ENCODE data around the gene PPFIA1.

Gene PPFIA1

GRCh38 chr11:70414341-70415100 lies 144.0 kb downstream of the PPFIA1 start:
- DNase-seq (ENCODE audit: low read depth) = no peak

DNA sequence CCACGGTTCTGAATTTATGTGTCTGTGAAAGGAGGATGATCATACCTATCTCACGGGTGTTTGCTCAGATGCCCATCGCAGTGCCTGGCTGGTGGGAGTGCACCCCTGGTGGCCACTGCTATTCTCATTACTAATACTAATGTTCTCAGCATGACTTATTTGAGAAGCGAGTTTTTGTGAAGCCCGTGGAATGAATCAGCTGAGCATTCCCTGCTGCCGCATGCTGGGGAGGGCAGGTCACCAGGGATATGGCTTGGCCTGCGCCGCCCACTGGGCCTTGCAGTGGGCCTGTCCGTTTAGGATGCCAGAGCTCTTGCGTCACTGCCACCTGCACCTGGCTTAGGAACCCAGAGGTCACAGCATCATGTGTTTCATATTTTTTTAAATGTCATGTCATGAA lies 144.7 kb downstream of the PPFIA1 start:
- no peak for DNase-seq (ENCODE audit: low read depth)

GRCh38 chr11:70415642-70416395 lies 145.3 kb downstream of the PPFIA1 start:
- DNase-seq (ENCODE audit: low read depth) = no peak

GRCh38 chr11:70416881-70417280 lies 146.4 kb downstream of the PPFIA1 start:
- no peak for DNase-seq (ENCODE audit: low read depth)

- DNase-seq (ENCODE audit: low read depth) = no peak
Observed at GRCh38 chr11:70418130-70418529, 147.6 kb downstream of the PPFIA1 start.

DNA sequence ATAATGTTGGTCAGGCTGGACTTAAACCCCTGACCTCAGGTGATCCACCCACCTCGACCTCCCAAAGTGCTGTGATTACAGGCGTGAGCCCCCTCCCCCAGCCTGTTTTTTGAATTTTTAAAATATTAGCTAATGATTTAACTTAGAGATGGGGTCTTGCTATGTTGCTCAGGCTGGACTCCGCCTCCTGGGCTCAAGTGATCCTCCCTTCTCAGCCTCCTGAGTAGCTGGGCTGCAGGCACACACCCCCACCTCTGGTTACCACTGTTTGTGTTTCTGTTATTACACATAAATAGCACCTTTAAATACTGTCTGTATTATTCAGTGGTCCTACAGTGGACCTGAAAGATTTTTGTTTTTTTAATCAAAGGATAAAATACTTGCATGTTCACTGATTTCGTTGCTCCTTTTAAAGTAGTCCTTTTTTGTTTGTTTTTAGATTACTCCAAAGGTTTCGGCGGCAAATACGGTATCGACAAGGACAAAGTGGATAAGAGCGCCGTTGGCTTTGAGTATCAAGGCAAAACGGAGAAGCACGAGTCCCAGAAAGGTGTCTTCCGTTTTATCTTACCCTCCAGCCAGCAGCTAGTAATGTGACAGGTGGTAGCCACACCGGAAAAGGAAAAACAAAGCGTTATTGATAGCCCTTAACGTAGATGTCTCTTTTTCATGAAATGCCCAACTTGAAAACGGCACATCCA lies 149.0 kb downstream of the PPFIA1 start:
- DNase-seq (ENCODE audit: low read depth) = no peak

- no peak for DNase-seq (ENCODE audit: low read depth)
Observed at GRCh38 chr11:70420008-70420464, 149.5 kb downstream of the PPFIA1 start.

DNA sequence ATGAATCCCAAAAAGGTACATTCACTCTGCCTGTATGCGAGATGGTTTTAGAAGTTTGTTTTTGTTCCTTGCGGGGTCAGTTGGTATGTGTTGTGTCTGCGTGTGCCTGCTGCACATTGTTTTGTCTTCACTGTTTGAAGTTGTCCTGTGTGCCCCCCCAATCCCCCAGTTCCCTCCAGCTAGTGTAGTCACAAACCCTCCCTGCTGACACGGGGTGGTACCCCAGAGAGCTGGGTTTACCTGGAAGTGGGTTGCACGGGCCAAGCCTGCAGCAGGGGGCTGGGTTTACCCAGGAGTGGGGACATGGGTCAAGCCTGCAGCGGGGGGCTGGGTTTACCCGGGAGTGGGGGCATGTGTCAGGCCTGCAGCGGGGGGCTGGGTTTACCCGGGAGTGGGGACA lies 150.0 kb downstream of the PPFIA1 start:
- no peak for DNase-seq (ENCODE audit: low read depth)

DNA sequence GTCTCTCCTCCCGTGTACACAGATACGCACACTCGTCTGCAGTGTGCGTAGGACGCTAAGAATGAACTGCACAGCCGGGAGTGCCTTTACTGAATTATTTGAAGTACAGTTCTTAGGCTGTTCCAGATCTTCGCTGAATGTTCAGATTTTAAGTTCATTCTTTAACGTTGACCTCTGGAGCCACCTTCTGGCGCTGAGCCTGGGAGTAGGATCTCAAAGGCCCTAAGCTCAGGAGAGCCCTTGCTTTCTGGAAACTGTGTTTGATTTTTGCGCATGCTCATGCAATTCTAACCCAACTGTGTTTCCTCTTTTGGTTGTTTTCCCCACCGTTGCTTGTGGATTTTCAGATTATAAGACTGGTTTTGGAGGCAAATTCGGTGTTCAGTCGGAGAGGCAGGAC lies 150.6 kb downstream of the PPFIA1 start:
- no peak for DNase-seq (ENCODE audit: low read depth)

DNA sequence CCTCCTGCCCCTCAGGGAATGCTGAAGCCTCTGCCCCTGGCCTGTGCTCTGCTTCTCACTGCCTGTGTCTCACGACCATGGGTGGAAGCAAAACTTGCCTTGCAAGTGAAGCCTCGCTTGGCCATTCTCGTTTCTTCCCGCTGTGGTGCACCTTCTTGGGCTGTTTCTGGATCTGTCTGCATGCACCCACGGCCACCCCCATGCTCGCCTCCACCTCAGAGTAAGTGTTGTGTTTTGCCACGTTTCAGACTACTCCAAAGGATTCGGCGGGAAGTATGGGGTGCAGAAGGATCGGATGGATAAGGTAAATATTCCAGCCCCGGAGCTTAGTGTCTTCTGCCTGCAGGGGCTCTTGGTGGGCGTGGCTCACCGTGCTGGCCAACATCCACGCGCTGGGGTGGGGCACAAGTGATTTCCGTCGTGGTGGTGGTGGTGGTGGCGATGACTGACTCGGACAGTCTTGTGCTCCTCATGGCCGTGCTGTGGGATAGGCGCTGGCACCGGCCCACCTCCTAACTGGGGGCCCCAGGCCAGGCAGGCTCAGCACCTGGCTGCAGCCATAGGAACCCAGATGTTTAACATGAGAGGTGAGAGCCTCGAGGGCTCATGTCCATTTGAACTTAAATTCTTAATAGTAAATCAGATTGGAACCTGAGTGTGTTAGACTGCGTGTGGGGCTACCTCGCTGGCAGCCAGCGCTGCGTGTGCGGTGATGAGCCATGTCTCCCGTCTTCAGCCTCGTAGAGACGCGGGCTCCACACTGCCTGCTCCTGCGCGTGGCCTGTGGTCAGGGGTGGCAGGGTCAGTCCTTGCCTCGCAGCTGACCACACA lies 152.4 kb downstream of the PPFIA1 start:
- no peak for DNase-seq (ENCODE audit: low read depth)

DNA sequence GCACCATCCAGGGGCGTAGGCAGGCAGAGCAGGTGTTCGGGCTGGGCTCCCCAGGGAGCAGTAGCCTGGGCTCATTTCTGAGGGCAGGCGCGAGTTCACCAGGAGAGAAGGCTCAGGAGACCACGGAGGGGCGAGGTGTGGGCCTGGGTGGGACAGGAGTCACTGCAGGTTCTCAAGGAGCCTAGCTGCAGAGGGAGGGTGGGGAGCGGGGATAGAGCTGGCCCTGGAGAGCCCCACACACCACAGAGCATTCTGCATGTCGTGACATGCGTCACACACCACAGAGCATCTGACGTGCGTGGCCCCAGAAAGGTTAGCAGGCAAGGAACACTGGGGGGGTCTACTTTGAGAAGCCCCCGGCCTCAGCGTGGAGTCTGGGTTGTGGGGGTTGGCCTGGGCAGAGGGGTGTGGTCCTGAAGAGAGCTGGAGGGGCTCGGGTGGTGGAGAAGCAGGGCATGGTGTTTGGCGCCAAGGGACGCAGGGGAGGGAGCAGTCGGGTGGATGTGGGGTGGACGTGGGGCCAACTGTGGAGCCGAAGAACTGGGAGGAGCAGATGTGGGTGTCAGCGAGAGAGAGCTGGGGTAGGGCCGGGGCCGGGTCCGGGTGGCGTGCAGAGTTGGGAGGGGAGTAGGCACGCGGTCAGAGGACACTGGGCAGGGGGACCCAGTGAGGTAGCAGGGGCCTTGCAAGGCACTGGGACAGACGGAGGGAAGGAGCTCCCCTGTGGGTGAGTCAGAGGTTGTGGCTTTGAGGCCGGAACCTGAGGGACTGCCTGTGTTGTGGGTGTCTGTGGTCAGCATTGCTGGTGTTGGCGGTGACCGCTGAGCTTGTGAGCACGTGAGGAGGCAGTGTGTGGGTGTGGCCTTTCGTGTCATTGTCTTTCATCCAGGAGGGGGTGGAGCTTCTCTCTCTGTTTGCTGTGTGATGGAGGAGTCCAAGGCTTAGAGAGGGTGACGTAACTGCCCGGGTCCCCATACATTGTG lies 153.3 kb downstream of the PPFIA1 start:
- DNase-seq (ENCODE audit: low read depth) = no peak

- DNase-seq (ENCODE audit: low read depth) = no peak
Observed at GRCh38 chr11:70424765-70425344, 154.4 kb downstream of the PPFIA1 start.

GRCh38 chr11:70427436-70427835 lies 156.9 kb downstream of the PPFIA1 start:
- DNase-seq (ENCODE audit: low read depth) = no peak

- DNase-seq (ENCODE audit: low read depth) = no peak
Observed at GRCh38 chr11:70428701-70429427, 158.4 kb downstream of the PPFIA1 start.

GRCh38 chr11:70429428-70429705 lies 158.9 kb downstream of the PPFIA1 start:
- no peak for DNase-seq (ENCODE audit: low read depth)

DNA sequence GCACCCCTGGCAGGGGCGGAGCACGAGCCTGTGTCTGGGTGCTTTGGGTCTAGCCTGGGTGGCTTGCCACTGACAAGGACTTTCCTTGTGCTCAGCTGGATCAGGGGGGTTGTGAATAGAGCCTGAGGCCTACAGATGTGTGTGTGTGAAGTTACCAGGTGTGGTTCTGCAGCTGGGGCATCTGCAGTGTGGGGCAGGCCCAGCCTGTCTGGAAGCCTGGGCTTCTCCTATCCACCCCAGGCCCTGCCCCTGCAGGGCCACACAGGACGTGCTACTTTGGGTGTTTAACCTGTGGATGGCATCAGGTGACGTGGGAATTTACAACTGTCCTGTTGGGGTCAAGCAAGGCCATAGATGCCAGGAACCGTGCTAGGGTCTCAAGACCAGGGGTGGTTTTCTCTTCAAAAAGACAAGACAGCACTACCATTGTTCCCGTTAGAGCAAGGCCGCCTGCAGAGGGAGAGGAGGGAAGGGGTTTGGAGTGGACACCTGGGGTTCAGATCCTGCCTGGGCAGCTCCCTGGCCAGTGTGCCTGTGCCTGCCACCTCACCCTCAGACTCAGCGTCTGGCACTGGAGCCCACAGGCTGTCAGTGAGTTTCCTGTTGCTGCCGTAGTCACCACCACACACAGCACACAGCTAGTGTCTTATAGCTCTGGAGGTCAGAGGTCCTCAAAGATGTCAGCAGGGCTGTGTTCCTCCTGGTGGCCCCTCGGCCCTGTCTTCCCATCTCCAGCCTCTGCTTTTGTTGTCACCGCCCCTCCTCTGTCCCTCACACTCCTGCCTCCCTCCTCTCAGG lies 159.4 kb downstream of the PPFIA1 start:
- DNase-seq (ENCODE audit: low read depth) = no peak

- no peak for DNase-seq (ENCODE audit: low read depth)
Observed at GRCh38 chr11:70430671-70431574, 160.4 kb downstream of the PPFIA1 start.

DNA sequence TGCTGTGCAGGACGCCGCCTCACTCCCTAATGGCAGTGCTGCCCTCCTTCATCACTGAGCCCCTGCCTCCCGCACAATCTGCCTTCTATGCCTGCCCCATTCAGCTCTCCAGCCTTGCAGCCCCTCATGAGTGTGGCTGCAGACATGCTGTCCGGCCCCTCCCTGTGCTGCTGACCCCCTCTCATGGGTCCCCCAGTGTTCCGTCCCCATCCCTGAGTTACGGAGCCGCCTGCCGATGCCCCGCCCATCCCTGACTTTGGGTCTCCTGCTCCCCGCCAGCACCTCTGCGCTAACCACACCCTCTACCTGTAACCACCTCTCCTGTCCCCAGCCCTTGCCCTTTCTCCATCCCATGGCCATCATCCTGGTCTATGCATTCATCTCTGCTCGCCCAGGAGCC lies 161.1 kb downstream of the PPFIA1 start:
- no peak for DNase-seq (ENCODE audit: low read depth)

Measured in stimulated activated CD8-positive, alpha-beta memory T cell treated with anti-CD3 and anti-CD28 coated beads, Interleukin-15, amount 100 ng/mL, for 1 hour (primary cell).